Activated CD8-positive, alpha-beta T cell treated with anti-CD3 and anti-CD28 coated beads, Interleukin-2, amount 10 ng/mL, durations not matched to agents 7 days and 5 days (primary cell): ENCODE data around the gene PSMB3. TPM values are rescaled to one million over a fixed set of nuclear protein-coding genes. Genes with fewer than 3 reads are reported as not detected.

Experiments
- ATAC-seq: fragments of 150-1000 bp; cut with Tn5 transposase; one replicate; pipeline ENCODE4 v1.10.0; 2021; ENCODE audit warnings: moderate library complexity
- CTCF ChIA-PET: fragments of 350-600 bp; sonication (Branson Sonifier 250); formaldehyde crosslinking; loops from one replicate; lab custom pipeline; 2021; ENCODE audit warnings: antibody characterized with exemption; lab: Charles Lee
- POLR2A ChIA-PET: fragments of 350-600 bp; sonication (Branson Sonifier 250); formaldehyde crosslinking; loops from one replicate; lab custom pipeline; 2021; ENCODE audit warnings: antibody characterized with exemption; lab: Charles Lee
- DNase-seq: peaks from one replicate; pipeline ENCODE4 v3.0.0-alpha.2; 2020
- H3K27ac Mint-ChIP-seq: one replicate; pipeline ENCODE4 v1.8.0; 2021; ENCODE audit warnings: mild to moderate bottlenecking, mixed read lengths
- H3K27me3 Mint-ChIP-seq: one replicate; pipeline ENCODE4 v1.8.0; 2021; ENCODE audit warnings: low read depth, mixed read lengths
- H3K36me3 Mint-ChIP-seq: one replicate; pipeline ENCODE4 v1.8.0; 2021; ENCODE audit warnings: low read depth, mixed read lengths
- H3K4me1 Mint-ChIP-seq: one replicate; pipeline ENCODE4 v1.8.0; 2021; ENCODE audit warnings: low read depth, mixed read lengths
- H3K4me3 Mint-ChIP-seq: one replicate; pipeline ENCODE4 v1.8.0; 2021; ENCODE audit warnings: mild to moderate bottlenecking, mixed read lengths
- H3K9me3 Mint-ChIP-seq: one replicate; pipeline ENCODE4 v1.8.0; 2022; ENCODE audit warnings: mixed read lengths; ENCODE audit not compliant: insufficient read depth
- total RNA-seq, 2 experiments: library from RNA; stranded (reverse); gene quantifications; one replicate each; pipeline ENCODE4 v1.2.3, GENCODE V29; 2021

Gene PSMB3
- total RNA-seq, 2 experiments from 2014 or later = 251 to 252 TPM

- POLR2A ChIA-PET = interaction anchor here (0.6 to 1.7 kb wide), 4 partner anchors 15 to 859 kb away, joined by 3 to 4 read pairs (median 4); partner anchors contain the start of gene MLLT6
- Mint-ChIP-seq H3K27ac (no peak overlapping the region), H3K27me3 (peaks cover 55% of the 10 kb centered on the region), H3K4me1 (peaks cover 44% of the 10 kb centered on the region), H3K9me3 (no peaks in the 10 kb centered on the region), H3K36me3 (no peaks in the 10 kb centered on the region), H3K4me3 (peak overlapping the region; percentile 34)
- no peak for DNase-seq
- ATAC-seq = no peak
- CTCF ChIA-PET = interaction anchor here (0.9 to 2.2 kb wide), 5 partner anchors 11 to 79 kb away, joined by 3 to 9 read pairs (median 3); partner anchors contain the start of gene CISD3
Observed at GRCh38 chr17:38746004-38746848, 6.3 kb upstream of the PSMB3 start.

- DNase-seq (no peak), ATAC-seq (no peak)
- Mint-ChIP-seq H3K4me3 (peak overlapping the region; percentile 34), H3K27me3 (peaks cover 53% of the 10 kb centered on the region), H3K4me1 (peaks cover 47% of the 10 kb centered on the region), H3K9me3 (no peaks in the 10 kb centered on the region), H3K27ac (no peak overlapping the region), H3K36me3 (peaks cover 3% of the 10 kb centered on the region)
- ChIA-PET CTCF (interaction anchor here (0.9 to 2.2 kb wide), 5 partner anchors 12 to 79 kb away, joined by 3 to 9 read pairs (median 3); partner anchors contain the start of gene CISD3), POLR2A (interaction anchor here (0.6 to 1.7 kb wide), 3 partner anchors 19 to 858 kb away, joined by 4 read pairs; partner anchors contain the start of gene MLLT6)
Observed at GRCh38 chr17:38746849-38747462, 5.6 kb upstream of the PSMB3 start.

- Mint-ChIP-seq H3K4me3 (peak overlapping the region; percentile 62), H3K27me3 (peaks cover 53% of the 10 kb centered on the region), H3K9me3 (no peaks in the 10 kb centered on the region), H3K27ac (no peak overlapping the region), H3K36me3 (peaks cover 5% of the 10 kb centered on the region), H3K4me1 (peaks cover 45% of the 10 kb centered on the region)
- POLR2A ChIA-PET = no interaction called here
- DNase-seq (no peak), ATAC-seq (no peak)
- CTCF ChIA-PET = interaction anchor here (0.7 to 1.2 kb wide), 2 partner anchors 17 to 1615 kb away, joined by 3 read pairs; partner anchors contain the start of gene CISD3
Observed at GRCh38 chr17:38747463-38748148, 4.9 kb upstream of the PSMB3 start.

GRCh38 chr17:38748149-38748891 lies 4.2 kb upstream of the PSMB3 start, which contains the start of gene PCGF2:
TSS of gene PCGF2 (minus strand) at chr17:38748336. CDS start at chr17:38740402, 7,934 bp downstream.
- H3K27ac Mint-ChIP-seq = no peak within 1 kb of the TSS
- peak within 1 kb of the TSS; percentile 99 for H3K4me3 Mint-ChIP-seq
- DNase-seq (no peak), ATAC-seq (no peak)
- CTCF ChIA-PET = interaction anchor here (0.7 kb wide), 1 partner anchor 1614 kb away, joined by 3 read pairs; no protein-coding TSS in a partner anchor
- H3K36me3 Mint-ChIP-seq = peaks cover 10% of the 10 kb centered on the region
- POLR2A ChIA-PET = no interaction called here
- peaks cover 43% of the 10 kb centered on the region for H3K4me1 Mint-ChIP-seq
- no peaks in the 10 kb centered on the region for H3K9me3 Mint-ChIP-seq
- H3K27me3 Mint-ChIP-seq = peaks cover 53% of the 10 kb centered on the region

- POLR2A ChIA-PET = no interaction called here
- ATAC-seq = no peak
Observed at GRCh38 chr17:38748892-38749222, 3.7 kb upstream of the PSMB3 start.

GRCh38 chr17:38749223-38750043 lies 3.1 kb upstream of the PSMB3 start:
- Mint-ChIP-seq H3K27ac (no peak overlapping the region), H3K27me3 (peaks cover 50% of the 10 kb centered on the region), H3K9me3 (no peaks in the 10 kb centered on the region), H3K4me3 (peak overlapping the region; percentile 99), H3K4me1 (peaks cover 50% of the 10 kb centered on the region), H3K36me3 (peaks cover 16% of the 10 kb centered on the region)
- CTCF ChIA-PET = interaction anchor here (0.8 to 1.1 kb wide), 2 partner anchors 14 to 19 kb away, joined by 3 to 8 read pairs; partner anchors contain the start of gene CISD3
- POLR2A ChIA-PET = no interaction called here
- no peak for DNase-seq
- no peak for ATAC-seq

More at GRCh38 chr17:38748892-38749222, 3.7 kb upstream of the PSMB3 start:
- Mint-ChIP-seq H3K4me1 (peaks cover 47% of the 10 kb centered on the region), H3K4me3 (peak overlapping the region; percentile 99), H3K9me3 (no peaks in the 10 kb centered on the region), H3K27me3 (peaks cover 53% of the 10 kb centered on the region), H3K36me3 (peaks cover 13% of the 10 kb centered on the region), H3K27ac (no peak overlapping the region)
- CTCF ChIA-PET = interaction anchor here (1.1 kb wide), 1 partner anchor 14 kb away, joined by 8 read pairs; no protein-coding TSS in a partner anchor
- no peak for DNase-seq

- peak overlapping the region; percentile 99 for H3K4me3 Mint-ChIP-seq
- no peak overlapping the region for H3K27ac Mint-ChIP-seq
- ATAC-seq (no peak), DNase-seq (no peak)
- no peaks in the 10 kb centered on the region for H3K9me3 Mint-ChIP-seq
- H3K27me3 Mint-ChIP-seq = peaks cover 45% of the 10 kb centered on the region
- ChIA-PET CTCF (interaction anchor here (0.8 to 2.8 kb wide), 3 partner anchors 15 to 19 kb away, joined by 3 to 18 read pairs (median 8); partner anchors contain the start of gene CISD3), POLR2A (interaction anchor here (0.9 kb wide), 1 partner anchor 45 kb away, joined by 3 read pairs; the partner anchor contains the start of gene MLLT6)
- H3K36me3 Mint-ChIP-seq = peaks cover 19% of the 10 kb centered on the region
- H3K4me1 Mint-ChIP-seq = peaks cover 54% of the 10 kb centered on the region
Observed at GRCh38 chr17:38750044-38750311, 2.6 kb upstream of the PSMB3 start.

GRCh38 chr17:38750312-38751121 lies 2.0 kb upstream of the PSMB3 start:
- peaks cover 44% of the 10 kb centered on the region for H3K27me3 Mint-ChIP-seq

GRCh38 chr17:38751144-38751807 lies 1.3 kb upstream of the PSMB3 start:
- Mint-ChIP-seq H3K9me3 (no peaks in the 10 kb centered on the region), H3K27ac (peak overlapping the region; percentile 99), H3K36me3 (peaks cover 27% of the 10 kb centered on the region), H3K27me3 (peaks cover 36% of the 10 kb centered on the region), H3K4me1 (peaks cover 46% of the 10 kb centered on the region), H3K4me3 (peak overlapping the region; percentile 99)
- POLR2A ChIA-PET = interaction anchor here (0.6 to 1.5 kb wide), 9 partner anchors 11 to 448 kb away, joined by 3 to 9 read pairs (median 3); partner anchors contain the start of genes CWC25, MLLT6 and RPL19
- CTCF ChIA-PET = interaction anchor here (0.9 to 2.8 kb wide), 9 partner anchors 10 to 193 kb away, joined by 3 to 18 read pairs (median 5); no protein-coding TSS in a partner anchor
- no peak for ATAC-seq
- no peak for DNase-seq

More at GRCh38 chr17:38750312-38751121, 2.0 kb upstream of the PSMB3 start:
- peaks cover 20% of the 10 kb centered on the region for H3K36me3 Mint-ChIP-seq
- H3K4me1 Mint-ChIP-seq = peaks cover 54% of the 10 kb centered on the region
- peak overlapping the region; percentile 99 for H3K4me3 Mint-ChIP-seq
- CTCF ChIA-PET = interaction anchor here (1.1 to 2.8 kb wide), 3 partner anchors 11 to 19 kb away, joined by 5 to 18 read pairs (median 6); no protein-coding TSS in a partner anchor
- DNase-seq (no peak), ATAC-seq (no peak)
- H3K27ac Mint-ChIP-seq = no peak overlapping the region
- H3K9me3 Mint-ChIP-seq = no peaks in the 10 kb centered on the region
- POLR2A ChIA-PET = interaction anchor here (0.9 to 1.1 kb wide), 3 partner anchors 15 to 449 kb away, joined by 3 read pairs; partner anchors contain the start of genes MLLT6 and RPL19
